Astrocyte of the spinal cord (primary cell): ENCODE data around the gene RCBTB2.
"Not testable (repeated sequence)": the region's sequence is repeated elsewhere in the genome, so short reads cannot be mapped to it uniquely, and the experiment has no call there.

Source experiments
- DNase-seq: peaks from one replicate; pipeline ENCODE4 v3.0.0; 2011; ENCODE audit warnings: low read depth, low spot score
- H3K4me3 ChIP-seq: 2 replicates; pipeline ENCODE4 v1.5.1; 2011; ENCODE audit warnings: low read depth, mild to moderate bottlenecking, low read length, moderate library complexity
- CTCF ChIP-seq: IDR thresholded peaks from 2 replicates; pipeline ENCODE4 v1.5.1; 2012; ENCODE audit warnings: low read depth, mild to moderate bottlenecking, low read length, inconsistent platforms
- in situ Hi-C: cut with HindIII; loops from 2 replicates; pipeline ENCODE4 v1.10.0; 2017; ENCODE audit warnings: low sequenced_read_pairs

Gene RCBTB2

GRCh38 chr13:48532506-48533499 lies at the start of gene RCBTB2:
TSS of gene RCBTB2 (minus strand) at chr13:48533080. CDS start at chr13:48521939, 11,141 bp downstream.
- peak within 1 kb of the TSS; percentile 82 for H3K4me3 ChIP-seq
- in situ Hi-C loops, result no loop called here
- DNase-seq, result peak; percentile 98
- TF ChIP-seq CTCF, result no peak

- no peak for DNase-seq
- H3K4me3 ChIP-seq, result no peak overlapping the region
- in situ Hi-C loops, result no loop called here
- TF ChIP-seq CTCF, result no peak
Observed at GRCh38 chr13:48582084-48582483, 49.2 kb upstream of the RCBTB2 start.

GRCh38 chr13:48580896-48581295 lies 48.0 kb upstream of the RCBTB2 start:
- no peak overlapping the region for H3K4me3 ChIP-seq
- in situ Hi-C loops, result no loop called here
- DNase-seq, result no peak
- TF ChIP-seq CTCF, result no peak

- peak; percentile 76 for DNase-seq
- peak; percentile 70 for TF ChIP-seq CTCF
- in situ Hi-C loops, result no loop called here
Observed at GRCh38 chr13:48580185-48580803, 47.4 kb upstream of the RCBTB2 start.

GRCh38 chr13:48579919-48580180 lies 47.0 kb upstream of the RCBTB2 start:
- in situ Hi-C loops, DNase-seq: not testable (repeated sequence)

More at GRCh38 chr13:48580185-48580803, 47.4 kb upstream of the RCBTB2 start:
- no peak overlapping the region for H3K4me3 ChIP-seq

GRCh38 chr13:48579165-48579918 lies 46.5 kb upstream of the RCBTB2 start:
- TF ChIP-seq CTCF, result no peak
- in situ Hi-C loops, result no loop called here
- DNase-seq, result no peak
- no peak overlapping the region for H3K4me3 ChIP-seq

More at GRCh38 chr13:48579919-48580180, 47.0 kb upstream of the RCBTB2 start:
- not testable (repeated sequence) for H3K4me3 ChIP-seq
